Measurements from ENCODE around the gene KASH5.

The KASH5 gene

GRCh38 chr19:49359851-49360820 lies 27.9 kb upstream of the KASH5 start:
- no peak overlapping the region for H3K4me3 ChIP-seq (ENCODE audit: low read length)
- H4K20me1 ChIP-seq (ENCODE audit: insufficient read depth, low read length) = no peaks in the 10 kb centered on the region
- H3K4me1 ChIP-seq (ENCODE audit: low read length) = 0 out of 2 replicates have a peak, but pooled peaks cover 4% of the 10 kb centered on the region
- no peaks in the 10 kb centered on the region for H3K9me3 ChIP-seq (replicated peaks; ENCODE audit: insufficient read depth, low read length)
- H3K79me2 ChIP-seq (ENCODE audit: low read length) = no peaks in the 10 kb centered on the region
- H3K27me3 ChIP-seq (replicated peaks; ENCODE audit: insufficient read depth, low read length) = peaks cover 89% of the 10 kb centered on the region
- H2AFZ ChIP-seq (ENCODE audit: low read length) = no peak overlapping the region
- no peak for TF ChIP-seq CTCF (IDR thresholded peaks at IDR 0.05; ENCODE audit: low read length)
- no peak for TF ChIP-seq EZH2 (optimal IDR thresholded peaks at IDR 0.05; ENCODE audit: low read depth, low read length)
- no peak for TF ChIP-seq EZH2phosphoT487 (IDR thresholded peaks at IDR 0.05; ENCODE audit: low read length)
- H3K4me2 ChIP-seq (ENCODE audit: low read depth, low read length) = no peak overlapping the region
- no peak for DNase-seq
- no peaks in the 10 kb centered on the region for H3K9me2 ChIP-seq (replicated peaks; ENCODE audit: insufficient read depth, low read length)
- H3F3A ChIP-seq (ENCODE audit: insufficient read depth, low read length) = no peaks in the 10 kb centered on the region
- H3K27ac ChIP-seq (ENCODE audit: low read length) = no peak overlapping the region
- no peaks in the 10 kb centered on the region for H3K36me3 ChIP-seq (replicated peaks; ENCODE audit: insufficient read depth, low read length)
- H3K9ac ChIP-seq (ENCODE audit: low read length) = no peak overlapping the region

GRCh38 chr19:49361438-49362047 lies 26.5 kb upstream of the KASH5 start:
- 0 out of 2 replicates have a peak, but pooled peaks cover 4% of the 10 kb centered on the region for H3K4me1 ChIP-seq (ENCODE audit: low read length)
- no peaks in the 10 kb centered on the region for H3K9me3 ChIP-seq (replicated peaks; ENCODE audit: insufficient read depth, low read length)
- TF ChIP-seq EZH2phosphoT487 (IDR thresholded peaks at IDR 0.05; ENCODE audit: low read length) (no peak), EZH2 (optimal IDR thresholded peaks at IDR 0.05; ENCODE audit: low read depth, low read length) (no peak), CTCF (IDR thresholded peaks at IDR 0.05; ENCODE audit: low read length) (no peak)
- H3F3A ChIP-seq (ENCODE audit: insufficient read depth, low read length) = no peaks in the 10 kb centered on the region
- DNase-seq = no peak
- no peak overlapping the region for H2AFZ ChIP-seq (ENCODE audit: low read length)
- peaks cover 87% of the 10 kb centered on the region for H3K27me3 ChIP-seq (replicated peaks; ENCODE audit: insufficient read depth, low read length)
- no peak overlapping the region for H3K9ac ChIP-seq (ENCODE audit: low read length)
- H3K9me2 ChIP-seq (replicated peaks; ENCODE audit: insufficient read depth, low read length) = no peaks in the 10 kb centered on the region
- H3K36me3 ChIP-seq (replicated peaks; ENCODE audit: insufficient read depth, low read length) = no peaks in the 10 kb centered on the region
- no peak overlapping the region for H3K4me2 ChIP-seq (ENCODE audit: low read depth, low read length)
- H3K79me2 ChIP-seq (ENCODE audit: low read length) = no peaks in the 10 kb centered on the region
- no peaks in the 10 kb centered on the region for H4K20me1 ChIP-seq (ENCODE audit: insufficient read depth, low read length)
- H3K4me3 ChIP-seq (ENCODE audit: low read length) = no peak overlapping the region
- H3K27ac ChIP-seq (ENCODE audit: low read length) = no peak overlapping the region

GRCh38 chr19:49362048-49362928 lies 25.8 kb upstream of the KASH5 start, which contains the start of gene TEAD2:
Gene TEAD2 (minus strand): TSS chr19:49362416. CDS start chr19:49360075, 2,341 bp downstream.
- H3K4me2 ChIP-seq (ENCODE audit: low read depth, low read length) = peak within 1 kb of the TSS; percentile 28; the same call in 1 of the 2 replicates
- no peak within 1 kb of the TSS for H3K4me3 ChIP-seq (ENCODE audit: low read length)
- 0 out of 2 replicates have a peak, but pooled peaks cover 4% of the 10 kb centered on the region for H3K4me1 ChIP-seq (ENCODE audit: low read length)
- H3K9me2 ChIP-seq (replicated peaks; ENCODE audit: insufficient read depth, low read length) = no peaks in the 10 kb centered on the region
- H3K27ac ChIP-seq (ENCODE audit: low read length) = no peak within 1 kb of the TSS
- no peak within 1 kb of the TSS for H3K9ac ChIP-seq (ENCODE audit: low read length)
- H3K79me2 ChIP-seq (ENCODE audit: low read length) = no peaks in the 10 kb centered on the region
- H3K9me3 ChIP-seq (replicated peaks; ENCODE audit: insufficient read depth, low read length) = no peaks in the 10 kb centered on the region
- DNase-seq = no peak
- no peak within 1 kb of the TSS for H2AFZ ChIP-seq (ENCODE audit: low read length)
- H3F3A ChIP-seq (ENCODE audit: insufficient read depth, low read length) = no peaks in the 10 kb centered on the region
- H4K20me1 ChIP-seq (ENCODE audit: insufficient read depth, low read length) = no peaks in the 10 kb centered on the region
- no peaks in the 10 kb centered on the region for H3K36me3 ChIP-seq (replicated peaks; ENCODE audit: insufficient read depth, low read length)
- peaks cover 85% of the 10 kb centered on the region for H3K27me3 ChIP-seq (replicated peaks; ENCODE audit: insufficient read depth, low read length)
- TF ChIP-seq CTCF (IDR thresholded peaks at IDR 0.05; ENCODE audit: low read length) = no peak
- peak; percentile 64; the same call in 1 of the 2 replicates for TF ChIP-seq EZH2phosphoT487 (IDR thresholded peaks at IDR 0.05; ENCODE audit: low read length)
- TF ChIP-seq EZH2 (optimal IDR thresholded peaks at IDR 0.05; ENCODE audit: low read depth, low read length) = peak; percentile 65

All from MM.1S (cell line).